ENCODE results near the gene SAMHD1. TPM values are rescaled to one million over a fixed set of nuclear protein-coding genes. Genes with fewer than 3 reads are reported as not detected.
"Not testable (repeated sequence)": the region's sequence is repeated elsewhere in the genome, so short reads cannot be mapped to it uniquely, and the experiment has no call there.

The SAMHD1 gene
- 100 to 1,000 TPM; 348 to 854 (median 449) TPM for total RNA-seq

GRCh38 chr20:36951198-36951978 lies at the start of gene SAMHD1:
TSS of gene SAMHD1 (minus strand) at chr20:36951708. CDS start at chr20:36951643, 65 bp downstream.
- Histone ChIP-seq H3K4me3 (peak within 1 kb of the TSS; percentile 86 to 99), H3K36me3 (peaks cover 0 to 3% of the 10 kb centered on the region in 2 donors), H3K27ac (peak within 1 kb of the TSS; percentile 95 to 99 (median 96)), H3K4me1 (peaks cover 0 to 55% (median 2%) of the 10 kb centered on the region in 3 donors), H3K27me3 (no peaks in the 10 kb centered on the region), H3K9me3 (no peaks in the 10 kb centered on the region)
- 0% methylated on average over 1 to 10 of the region's 66 CpGs for WGBS, 2 donors (ENCODE audit: low coverage in 1 of 2)
- ATAC-seq, result peak; percentile 97
- TF ChIP-seq EP300 (IDR thresholded peaks at IDR 0.05), result no peak
- TF ChIP-seq POLR2AphosphoS5 (IDR thresholded peaks at IDR 0.05), result peak; percentile 94
- TF ChIP-seq CTCF (IDR thresholded peaks at IDR 0.05), result peak in 3 of 4 experiments; percentile 27 to 51 (median 51)
- peak; percentile 92 to 94 for TF ChIP-seq POLR2A (IDR thresholded peaks at IDR 0.05)

- not testable (repeated sequence) for ATAC-seq, H3K9me3 ChIP-seq, H3K27ac ChIP-seq, H3K27me3 ChIP-seq, H3K4me1 ChIP-seq, H3K4me3 ChIP-seq
- peaks cover 0 to 37% of the 10 kb centered on the region in 2 donors for H3K36me3 ChIP-seq
- WGBS, 2 donors (ENCODE audit: low coverage in 1 of 2), result no CpG with 5 or more reads among the region's 26 CpGs
These were observed 48.7 kb upstream of the SAMHD1 start for GRCh38 chr20:37000171-37000570.

- Histone ChIP-seq H3K4me1 (no peaks in the 10 kb centered on the region), H3K27me3 (no peaks in the 10 kb centered on the region), H3K4me3 (no peak overlapping the region), H3K27ac (no peak overlapping the region), H3K36me3 (peaks cover 0 to 37% of the 10 kb centered on the region in 2 donors), H3K9me3 (peaks cover 0 to 1% (median 0%) of the 10 kb centered on the region in 3 donors)
- TF ChIP-seq POLR2A (IDR thresholded peaks at IDR 0.05), result no peak
- TF ChIP-seq CTCF (IDR thresholded peaks at IDR 0.05), result no peak
- no peak for TF ChIP-seq POLR2AphosphoS5 (IDR thresholded peaks at IDR 0.05)
- no peak for TF ChIP-seq EP300 (IDR thresholded peaks at IDR 0.05)
- 69 to 71% methylated on average over 7 of the region's 7 CpGs for WGBS, 2 donors (ENCODE audit: low coverage in 1 of 2)
- no peak for ATAC-seq
These were observed 47.1 kb upstream of the SAMHD1 start for GRCh38 chr20:36998652-36999051.

DNA sequence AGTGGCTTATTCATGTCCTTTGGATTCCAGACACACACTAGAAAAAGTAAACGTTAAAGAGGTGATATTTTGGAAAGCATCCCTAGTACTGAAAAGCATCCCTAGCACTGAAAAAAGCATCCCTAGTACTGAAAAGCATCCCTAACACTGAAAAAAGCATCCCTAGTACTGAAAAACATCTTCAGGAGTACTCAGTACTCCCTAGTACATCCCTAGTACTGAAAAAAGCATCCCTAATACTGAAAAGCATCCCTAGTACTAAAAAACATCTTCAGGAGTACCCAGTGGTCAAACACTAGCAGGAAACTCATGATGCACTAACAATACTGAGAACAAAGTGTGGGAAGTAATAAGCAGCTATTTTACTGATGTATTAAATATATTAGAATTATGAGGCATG lies 45.6 kb upstream of the SAMHD1 start:
- ATAC-seq, result no peak
- Histone ChIP-seq H3K27me3 (no peaks in the 10 kb centered on the region), H3K36me3 (peaks cover 0 to 23% of the 10 kb centered on the region in 2 donors), H3K4me1 (no peaks in the 10 kb centered on the region), H3K4me3 (no peak overlapping the region), H3K9me3 (peaks cover 0 to 12% (median 0%) of the 10 kb centered on the region in 3 donors), H3K27ac (no peak overlapping the region)
- no peak for TF ChIP-seq POLR2AphosphoS5 (IDR thresholded peaks at IDR 0.05)
- TF ChIP-seq CTCF (IDR thresholded peaks at IDR 0.05), result no peak
- no peak for TF ChIP-seq EP300 (IDR thresholded peaks at IDR 0.05)
- no peak for TF ChIP-seq POLR2A (IDR thresholded peaks at IDR 0.05)
- WGBS, 2 donors (ENCODE audit: low coverage in 1 of 2), result 22 to 33% methylated on average over 1 of the region's 1 CpG

- WGBS, 2 donors (ENCODE audit: low coverage in 1 of 2), result 100% methylated on average over 1 to 4 of the region's 4 CpGs
- Histone ChIP-seq H3K36me3 (peaks cover 0 to 23% of the 10 kb centered on the region in 2 donors), H3K9me3 (peaks cover 0 to 12% (median 0%) of the 10 kb centered on the region in 3 donors)
- H3K4me1 ChIP-seq, H3K27ac ChIP-seq, H3K4me3 ChIP-seq, H3K27me3 ChIP-seq, ATAC-seq: not testable (repeated sequence)
These were observed 42.7 kb upstream of the SAMHD1 start for GRCh38 chr20:36994221-36994620.

DNA sequence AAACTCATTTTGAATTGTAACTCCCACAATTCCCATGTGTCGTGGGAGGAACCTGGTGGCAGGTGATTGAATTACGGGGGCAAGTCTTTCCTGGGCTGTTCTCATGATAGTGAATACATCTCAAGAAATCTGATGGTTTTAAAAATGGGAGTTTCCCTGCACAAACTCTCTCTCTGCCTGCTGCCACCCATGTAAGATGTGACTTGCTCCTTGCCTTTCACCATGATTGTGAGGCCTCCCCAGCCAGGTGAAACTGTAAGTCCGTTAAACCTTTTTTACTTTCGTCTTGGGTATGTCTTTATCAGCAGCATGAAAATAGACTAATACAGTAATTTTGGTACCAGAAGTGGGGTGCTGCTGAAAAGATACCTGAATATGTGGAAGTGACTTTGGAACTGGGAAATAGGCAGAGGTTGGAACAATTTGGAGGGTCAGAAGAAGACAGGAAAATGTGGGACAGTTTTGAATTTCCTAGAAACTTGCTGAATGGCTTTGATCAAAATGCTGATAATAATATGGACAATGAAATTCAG lies 41.4 kb upstream of the SAMHD1 start:
- Histone ChIP-seq H3K27me3 (no peaks in the 10 kb centered on the region), H3K36me3 (peaks cover 0 to 12% of the 10 kb centered on the region in 2 donors), H3K4me3 (no peak overlapping the region), H3K9me3 (peaks cover 0 to 12% (median 0%) of the 10 kb centered on the region in 3 donors), H3K4me1 (no peaks in the 10 kb centered on the region), H3K27ac (no peak overlapping the region)
- ATAC-seq, result no peak
- no peak for TF ChIP-seq CTCF (IDR thresholded peaks at IDR 0.05)
- WGBS, 2 donors (ENCODE audit: low coverage in 1 of 2), result 90 to 95% methylated on average over 2 to 4 of the region's 4 CpGs
